DMS79 treated with DMSO at 0.1 percent for 48 hours (cell line): ENCODE results near the gene KDM5C.

Experiments used
- DNase-seq: peaks from one replicate; lab custom pipeline; 2025; lab: John Stamatoyannopoulos, UW

KDM5C gene

DNA sequence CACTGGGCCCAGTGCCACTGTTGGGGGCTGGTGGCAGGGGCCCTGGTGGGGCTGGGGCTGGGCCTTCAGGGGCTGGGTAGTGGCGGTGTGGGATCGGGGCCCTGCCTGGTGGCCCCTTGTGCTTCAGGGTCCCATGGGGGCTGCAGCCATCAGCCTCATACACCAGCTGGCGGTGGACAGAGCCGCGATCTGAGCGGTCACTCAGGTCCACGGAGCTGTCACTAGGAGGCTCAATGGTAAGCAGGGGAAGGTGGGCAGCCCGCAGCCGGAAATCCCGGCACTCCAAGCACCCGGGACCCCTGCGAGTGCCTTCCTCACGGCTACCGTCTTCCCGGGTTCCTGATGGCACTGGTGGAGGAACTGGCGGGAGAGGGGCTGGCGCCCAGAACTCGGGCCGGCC is 25.5 kb upstream of the KDM5C start:
- DNase-seq = no peak

- DNase-seq = no peak
Measured at GRCh38 chrX:53249408-53250042, 24.5 kb upstream of the KDM5C start.

DNA sequence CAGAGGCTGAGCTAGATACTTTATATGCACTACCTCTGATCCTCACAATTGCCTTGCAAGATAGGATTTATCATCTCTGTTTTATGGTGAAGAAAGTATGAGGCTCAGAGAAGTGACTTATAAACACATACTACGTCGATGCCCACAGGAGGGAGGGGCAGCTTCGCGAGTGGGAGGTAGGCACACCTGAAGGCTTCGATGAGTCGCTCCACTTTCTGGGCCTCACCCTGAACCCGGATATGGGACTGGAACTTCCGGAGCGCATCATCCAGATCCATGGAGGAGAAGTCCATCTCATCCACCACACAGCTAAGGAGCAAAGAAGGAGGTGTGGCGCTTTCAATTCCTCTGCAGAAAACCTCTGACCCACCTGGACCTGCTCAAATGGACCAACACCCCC is 22.9 kb upstream of the KDM5C start:
- no peak for DNase-seq

GRCh38 chrX:53246231-53246630 is 21.2 kb upstream of the KDM5C start:
- DNase-seq = no peak

DNA sequence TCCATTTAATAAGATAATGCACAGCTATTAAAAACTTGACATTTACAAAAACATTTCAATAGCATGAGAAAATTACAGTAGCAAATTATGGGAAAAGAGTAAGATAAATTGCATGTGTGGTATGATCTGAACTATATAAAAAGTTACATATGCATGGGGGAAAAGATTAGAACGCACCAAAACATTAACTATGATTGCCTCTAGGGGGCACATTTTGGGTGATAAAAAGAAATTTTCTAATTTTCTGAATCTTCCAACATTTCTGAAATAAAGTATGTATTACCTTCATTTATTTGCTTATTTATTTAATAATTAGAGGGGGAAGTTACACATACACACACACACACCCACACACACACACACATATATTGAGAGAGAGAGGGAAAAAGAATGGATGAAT is 19.6 kb upstream of the KDM5C start:
- DNase-seq = no peak

- no peak for DNase-seq
Measured at GRCh38 chrX:53242310-53242709, 17.3 kb upstream of the KDM5C start.

- no peak for DNase-seq
Measured at GRCh38 chrX:53241558-53241957, 16.6 kb upstream of the KDM5C start.

- no peak for DNase-seq
Measured at GRCh38 chrX:53239474-53239873, 14.5 kb upstream of the KDM5C start.

GRCh38 chrX:53237056-53237455 is 12.0 kb upstream of the KDM5C start:
- DNase-seq = no peak

DNA sequence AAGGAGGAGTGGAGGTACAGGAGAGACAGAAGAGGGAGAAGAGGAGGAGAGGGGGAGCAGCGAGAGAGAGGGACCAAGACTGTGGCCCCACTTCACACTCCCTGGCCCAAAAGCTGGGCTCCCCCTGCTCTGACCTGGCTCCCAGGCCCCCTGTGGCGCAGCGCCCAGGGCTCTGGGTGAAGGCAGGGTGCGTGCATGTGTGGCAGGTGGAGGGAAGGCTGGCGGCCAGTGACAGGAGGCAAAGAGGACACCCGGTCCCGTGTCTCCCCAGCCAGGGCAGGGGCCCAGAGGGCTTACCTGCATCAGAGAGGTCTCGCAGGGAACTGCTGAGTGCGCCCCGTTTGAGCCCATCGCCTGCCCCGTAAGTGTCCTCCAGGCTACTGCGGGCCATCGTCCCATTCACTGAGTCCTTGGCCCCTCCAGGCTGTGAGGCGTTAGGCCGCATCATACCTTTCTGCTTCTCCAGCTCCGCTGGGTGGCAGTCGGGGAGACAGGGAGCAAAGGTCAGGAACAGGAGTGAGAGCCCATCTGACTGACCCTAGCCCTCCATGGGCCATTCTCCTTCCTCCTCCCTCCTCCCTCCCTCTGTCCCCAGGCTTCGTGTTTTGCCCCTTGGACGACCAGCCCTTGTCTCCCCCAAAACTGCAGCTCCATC is 11.1 kb upstream of the KDM5C start:
- no peak for DNase-seq

DNA sequence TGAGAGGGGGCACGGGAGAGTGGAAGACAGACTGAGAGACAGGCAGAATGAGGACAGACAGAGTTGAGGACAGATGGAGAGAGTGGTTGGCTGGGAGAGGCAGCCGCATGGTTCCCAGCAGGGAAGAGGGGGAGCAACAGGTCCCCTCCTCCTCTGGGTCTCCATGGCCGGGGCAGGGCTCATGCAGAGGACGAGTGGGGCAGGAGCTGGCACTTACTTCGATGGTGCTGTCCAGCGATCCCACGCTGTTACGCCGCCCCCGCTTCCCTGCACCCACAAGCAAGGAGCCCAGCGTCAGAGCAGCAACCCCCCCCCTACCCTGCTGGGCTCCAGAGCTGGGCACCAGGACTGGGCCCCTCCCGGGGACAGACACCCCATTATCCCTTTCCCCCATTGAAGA is 10.6 kb upstream of the KDM5C start:
- DNase-seq = no peak

DNA sequence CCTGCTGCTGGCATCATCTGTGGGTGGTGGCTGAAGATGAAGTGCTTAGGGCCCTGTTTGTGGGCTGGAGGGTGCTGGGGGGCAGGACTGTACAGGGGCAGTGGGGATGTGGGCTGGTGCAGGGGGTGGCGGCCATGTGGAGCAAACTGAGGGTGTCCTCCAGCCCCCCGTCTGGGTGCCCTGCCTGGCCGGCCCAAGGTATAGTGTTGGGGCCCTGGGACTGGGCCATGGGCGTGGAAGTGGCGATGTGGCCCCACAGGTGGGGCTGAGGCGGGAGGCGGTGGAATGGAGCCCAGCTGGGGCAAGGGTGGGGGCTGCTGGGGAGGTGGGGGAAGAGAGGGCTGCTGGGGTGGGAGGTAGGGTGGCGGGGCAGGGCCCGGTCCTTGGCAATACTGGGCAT is 9.5 kb upstream of the KDM5C start:
- no peak for DNase-seq

DNA sequence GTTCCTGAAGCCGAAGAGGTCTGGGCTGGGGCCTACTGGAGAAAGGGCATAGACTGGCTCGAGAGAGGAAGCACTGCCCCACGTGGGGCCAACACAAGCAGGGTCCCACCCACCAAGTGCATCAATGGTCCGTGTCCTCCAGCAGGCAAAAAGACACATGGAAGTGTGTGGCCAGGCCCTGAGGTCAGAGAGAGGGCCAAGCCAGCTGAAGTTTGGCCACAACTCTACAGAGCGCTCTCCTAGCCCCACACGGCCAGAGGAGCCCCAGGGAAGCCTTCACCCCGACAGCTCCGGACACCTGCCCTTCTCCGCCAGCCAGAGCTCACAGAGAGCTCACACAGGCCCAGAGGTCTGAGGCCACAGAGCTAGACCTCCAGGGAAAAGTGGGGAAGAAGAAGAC is 8.5 kb upstream of the KDM5C start:
- DNase-seq = no peak

GRCh38 chrX:53230116-53230515 is 5.1 kb upstream of the KDM5C start:
- no peak for DNase-seq

DNA sequence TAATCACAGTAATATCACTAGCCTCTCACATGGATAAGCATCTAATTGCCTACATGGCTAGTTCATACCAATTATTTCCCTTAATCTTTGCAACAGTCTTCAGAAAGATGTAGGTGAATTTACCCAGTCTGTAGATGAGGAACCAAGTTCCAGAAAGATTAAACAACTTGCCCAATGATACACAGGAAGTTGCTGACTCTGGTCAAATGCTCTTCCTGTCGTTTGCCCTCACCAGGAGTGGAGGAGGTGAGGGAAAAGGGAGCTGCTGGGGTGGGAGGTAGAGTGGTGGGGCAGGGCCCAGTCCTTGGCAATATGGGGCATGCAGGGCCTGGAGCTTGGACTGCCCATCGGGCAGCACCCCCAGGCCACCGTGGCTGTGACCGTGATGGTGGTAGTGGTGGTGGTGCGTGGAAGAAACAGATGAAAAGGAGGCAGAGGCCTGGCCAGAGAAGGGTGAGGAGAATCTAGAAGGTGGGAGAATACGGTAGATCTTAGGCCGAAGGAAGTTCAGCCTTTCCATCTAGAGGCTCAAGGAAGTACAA is 2.3 kb upstream of the KDM5C start:
- no peak for DNase-seq

GRCh38 chrX:53223955-53224859 is 800 bp downstream of the KDM5C start:
- no peak for DNase-seq

DNA sequence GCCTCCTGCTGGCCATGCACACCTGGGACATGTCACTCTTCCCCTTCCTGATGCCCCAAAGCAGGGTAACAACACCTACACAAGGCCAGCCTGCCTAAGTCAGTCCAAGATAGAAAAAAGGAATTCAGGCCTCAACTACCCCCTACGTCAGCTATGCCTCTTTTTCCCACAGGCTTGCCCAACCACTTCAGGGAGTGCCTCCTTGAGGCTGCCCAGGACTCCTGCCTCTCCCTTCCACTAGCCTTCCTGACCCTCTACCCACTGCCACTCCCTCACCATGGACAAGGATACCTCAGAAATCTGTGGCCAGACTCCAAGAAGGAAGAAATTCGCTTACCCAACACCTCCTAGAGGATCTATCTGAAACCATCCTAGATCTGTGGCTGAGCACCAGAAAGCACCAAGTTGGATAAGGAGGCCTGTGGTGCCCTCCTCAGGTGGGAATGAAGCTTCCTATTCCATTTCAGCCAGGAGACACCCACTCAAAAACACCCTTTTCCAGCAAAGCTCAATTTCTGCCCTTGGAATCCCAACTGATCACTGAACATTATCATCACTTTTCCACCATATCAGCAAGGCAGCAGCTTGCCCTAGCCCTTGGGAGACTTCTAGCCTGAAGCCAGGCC is 1.8 kb downstream of the KDM5C start:
- DNase-seq = peak; percentile 0

GRCh38 chrX:53211391-53211978 is 13.5 kb downstream of the KDM5C start:
- no peak for DNase-seq

DNA sequence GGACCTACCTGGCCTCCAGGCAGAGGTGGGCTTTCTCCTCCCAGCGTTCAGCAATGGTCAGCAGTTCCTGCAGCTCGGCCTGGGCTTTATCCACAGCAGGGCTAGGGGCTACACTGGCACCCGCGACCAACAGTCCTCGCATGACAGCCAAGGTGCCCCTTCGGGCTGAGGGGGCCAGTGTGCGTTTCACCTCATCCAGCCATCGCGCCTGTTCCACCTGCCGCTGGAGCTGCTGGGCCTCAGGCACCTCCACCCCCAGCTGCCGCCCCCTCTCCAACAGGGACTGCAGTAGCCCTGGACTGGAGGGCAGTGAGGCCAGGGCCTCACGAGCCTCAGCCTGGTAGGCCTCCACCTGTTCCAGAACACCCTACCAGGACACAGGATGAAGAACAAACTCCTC is 28.3 kb downstream of the KDM5C start:
- no peak for DNase-seq

DNA sequence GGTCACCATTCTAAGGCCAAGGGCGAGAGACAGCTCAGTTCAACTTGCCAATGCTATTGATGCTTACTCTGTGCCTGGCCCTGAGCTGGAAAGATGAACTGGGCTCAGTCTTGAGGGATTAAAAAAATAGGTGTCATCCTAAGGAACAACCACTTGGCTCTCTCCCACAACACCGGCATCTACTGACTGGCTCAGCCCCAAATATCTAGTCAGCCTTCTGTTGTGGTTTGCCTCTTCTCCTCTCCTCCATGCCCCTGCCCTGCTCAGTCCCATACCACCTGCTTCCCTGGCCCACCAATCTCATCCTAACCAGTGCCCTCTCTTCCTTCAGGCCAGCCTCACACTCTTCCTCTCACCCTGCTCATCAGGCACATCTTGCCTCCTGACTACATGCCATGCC is 29.6 kb downstream of the KDM5C start:
- DNase-seq = no peak

DNA sequence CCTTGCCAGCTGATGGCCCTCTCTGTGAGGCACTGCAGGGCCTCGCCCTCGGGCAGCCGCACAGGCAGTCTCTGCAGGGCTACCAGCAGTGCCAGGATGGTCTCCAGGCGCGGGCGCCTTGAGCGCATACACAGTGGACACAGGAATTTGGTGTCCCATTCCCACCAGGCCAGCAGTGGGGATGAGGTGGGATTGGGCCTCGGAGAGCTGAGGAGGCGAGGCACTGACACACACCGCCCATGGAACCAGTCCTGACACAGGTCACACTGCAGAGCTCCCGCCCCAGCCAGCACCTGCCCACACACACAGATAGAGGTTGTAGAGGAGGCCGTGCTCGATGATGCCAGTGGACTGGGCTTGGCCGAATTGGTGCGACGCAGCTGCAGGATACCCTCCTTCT is 30.7 kb downstream of the KDM5C start:
- no peak for DNase-seq

GRCh38 chrX:53193093-53193492 is 31.9 kb downstream of the KDM5C start:
- no peak for DNase-seq
